Heart right ventricle (tissue), 16 donors: ENCODE results near the gene CD96. TPM values are rescaled to one million over a fixed set of nuclear protein-coding genes. Genes with fewer than 3 reads are reported as not detected.

Experiments used
- ATAC-seq, 8 donors: fragments of 200-7000 bp; cut with Tn5 transposase; one replicate each; pipeline ENCODE4 v1.9.1; 2020; ENCODE audit warnings: mild to moderate bottlenecking in 8 of 8, moderate library complexity in 8 of 8, moderate number of reproducible peaks in 1 of 8
- DNase-seq, 2 donors: peaks; one replicate each; pipeline ENCODE4 v3.0.0-alpha.2; 2020
- H3K27ac ChIP-seq, 10 donors: fragments of 200-600 bp; sonication (generic) in 2 of 10; one replicate each; pipeline versions ENCODE4 v1.5.0 to v1.8.0; 2020 to 2022; ENCODE audit warnings: mild to moderate bottlenecking in 3 of 10
- H3K27me3 ChIP-seq, 7 donors: fragments of 200-600 bp; one replicate each; pipeline ENCODE4 v1.8.0; 2021 to 2022; ENCODE audit warnings: mild to moderate bottlenecking in 2 of 7
- H3K36me3 ChIP-seq, 9 donors: fragments of 200-600 bp; sonication (generic) in 1 of 9; one replicate each; pipeline versions ENCODE4 v1.5.0 to v1.8.0; 2020 to 2022; ENCODE audit warnings: mild to moderate bottlenecking in 2 of 9
- H3K4me1 ChIP-seq, 9 donors: fragments of 200-600 bp; sonication (generic) in 1 of 9; one replicate each; pipeline versions ENCODE4 v1.5.0 to v1.8.0; 2020 to 2022; ENCODE audit warnings: mild to moderate bottlenecking in 4 of 9
- H3K4me3 ChIP-seq, 10 donors: fragments of 200-600 bp; sonication (generic) in 2 of 10; one replicate each; pipeline versions ENCODE4 v1.5.0 to v1.8.0; 2020 to 2022; ENCODE audit warnings: mild to moderate bottlenecking in 7 of 10, moderate library complexity in 2 of 10
- H3K9me3 ChIP-seq, 11 donors: fragments of 200-600 bp in 10 of 11; sonication (generic) in 2 of 11; one replicate each; pipeline versions ENCODE4 v1.5.0 to v1.8.0; 2013 to 2022; ENCODE audit warnings: mild to moderate bottlenecking in 2 of 11, control low read depth in 1 of 11, moderate library complexity in 1 of 11
- CTCF ChIP-seq, 9 donors: fragments of 200-600 bp; sonication (generic) in 2 of 9; IDR thresholded peaks; one replicate each; pipeline versions ENCODE4 v1.5.0 to v1.8.0; 2021 to 2022; ENCODE audit warnings: antibody characterized with exemption in 9 of 9, mild to moderate bottlenecking in 5 of 9, moderate library complexity in 1 of 9
- WGBS, 2 donors: extraction: QIAGEN DNeasy Blood & Tissue Kit; methylation state at CpG; one replicate each; pipeline ENCODE4 v1.1.7; 2013; ENCODE audit warnings: inconsistent platforms in 1 of 2; 5-methylcytosine and 5-hydroxymethylcytosine counted together
- intact Hi-C, 10 donors: fragments of 100-400 bp; cut with DNase I; formaldehyde crosslinking; loops; one replicate each; pipeline versions ENCODE4 v1.11.1 to v1.14.2; 2022
- polyA plus RNA-seq, 2 donors: library from polyadenylated mRNA; stranded (reverse); fragments of 200-250 nt; gene quantifications; one replicate each; pipeline ENCODE4 v1.2.3, GENCODE V29; 2013
- total RNA-seq, 10 donors: library from RNA; stranded (reverse); fragmentation: NEBNext Ultra II Directional in 3 of 10; extraction: Animal tissue kit (Norgen Biotek cat#: 25700) in 3 of 10; gene quantifications; one replicate each; pipeline versions ENCODE4 v1.2.1 to v1.2.4, GENCODE V29; 2021 to 2023
- donor health status: Arrhythmogenic right ventricular cardiomyopathy.
- donor health status: ischemic (EF 13 %, LVEDD 7.1; RV severe dilation, severe dysfunction).
- donor health status: healthy with polysubstance abuse.
- donor health status: DM: no; HTN: yes; CAD: no.
- donor health status: DM: no; HTN: no; CAD: no.
- donor health status: ischemic (EF 25% LVEDD 6.9; RV normal size, moderate dysfunction).
- donor health status: ischemic (EF 25% LVEDD 5.7; RV mildly dilated, moderate dysfunction).
- donor health status: healthy.
- donor health status: DM: yes; HTN: yes; CAD: no.
- donor health status: Ischemic cardiomyopathy.
- donor health status: ischemic (EF 35%, LVEDD 5.7; RV mildly dilated, moderate dysfunction).
- donor health status: nonischemic (EF 11% LVEDD 7.7; RV severe dilation, severe dysfunction).
- donor health status: DM: yes; HTN: yes; CAD: no.
- donor health status: PGD.
- donor health status: ischemic (EF 29% LVEDD 5.4; RV normal size, mild dysfunction).
- donor health status: nonischemic (EF 23%, LVEDD 6.1; RV moderate dilation, normal function).

CD96 gene
- total and polyA plus RNA-seq, 12 donors: 0.07 to 6.2 (median 0.28) TPM

GRCh38 chr3:111594205-111594604 lies 52.2 kb downstream of the CD96 start:
- ATAC-seq: no peak
- no peak overlapping the region for H3K27ac ChIP-seq
- H3K27me3 ChIP-seq: peaks cover 0 to 11% (median 0%) of the 10 kb centered on the region in 7 donors
- no peak for DNase-seq
- no peaks in the 10 kb centered on the region for H3K36me3 ChIP-seq
- no peaks in the 10 kb centered on the region for H3K9me3 ChIP-seq
- H3K4me3 ChIP-seq: no peak overlapping the region
- intact Hi-C loops: no loop called here
- H3K4me1 ChIP-seq: no peaks in the 10 kb centered on the region
- TF ChIP-seq CTCF (IDR thresholded peaks at IDR 0.05): no peak
- WGBS, 2 donors: 73 to 88% methylated on average over 2 of the region's 2 CpGs

GRCh38 chr3:111594781-111595180 lies 52.8 kb downstream of the CD96 start:
- ATAC-seq (no peak), DNase-seq (no peak)
- intact Hi-C loops: no loop called here
- WGBS, 2 donors: 0 to 45% methylated on average over 1 of the region's 1 CpG
- no peaks in the 10 kb centered on the region for H3K36me3 ChIP-seq
- no peak overlapping the region for H3K4me3 ChIP-seq
- peaks cover 0 to 12% (median 0%) of the 10 kb centered on the region in 7 donors for H3K27me3 ChIP-seq
- no peaks in the 10 kb centered on the region for H3K4me1 ChIP-seq
- no peaks in the 10 kb centered on the region for H3K9me3 ChIP-seq
- no peak for TF ChIP-seq CTCF (IDR thresholded peaks at IDR 0.05)
- H3K27ac ChIP-seq: no peak overlapping the region

GRCh38 chr3:111595232-111595631 lies 53.2 kb downstream of the CD96 start, which contains the start of gene ZBED2:
Gene ZBED2 (minus strand): TSS chr3:111595346. CDS start chr3:111594201, 1,145 bp downstream.
- 75 to 93% methylated on average over 2 of the region's 2 CpGs for WGBS, 2 donors
- Histone ChIP-seq H3K36me3 (no peaks in the 10 kb centered on the region), H3K4me1 (no peaks in the 10 kb centered on the region), H3K27me3 (peaks cover 0 to 16% (median 0%) of the 10 kb centered on the region in 7 donors), H3K4me3 (no peak within 1 kb of the TSS), H3K9me3 (no peaks in the 10 kb centered on the region), H3K27ac (no peak within 1 kb of the TSS)
- no peak for TF ChIP-seq CTCF (IDR thresholded peaks at IDR 0.05)
- ATAC-seq: no peak
- DNase-seq: no peak
- intact Hi-C loops: no loop called here

GRCh38 chr3:111596328-111596727 lies 54.3 kb downstream of the CD96 start:
- Histone ChIP-seq H3K4me3 (no peak overlapping the region), H3K9me3 (no peaks in the 10 kb centered on the region), H3K4me1 (no peaks in the 10 kb centered on the region), H3K36me3 (no peaks in the 10 kb centered on the region), H3K27me3 (peaks cover 0 to 17% (median 0%) of the 10 kb centered on the region in 7 donors), H3K27ac (no peak overlapping the region)
- intact Hi-C loops: no loop called here
- 78 to 93% methylated on average over 4 of the region's 4 CpGs for WGBS, 2 donors
- DNase-seq (no peak), ATAC-seq (no peak)
- TF ChIP-seq CTCF (IDR thresholded peaks at IDR 0.05): no peak
